DND-41 (cell line): Measurements from ENCODE around the gene PDGFB.

Experiments used
- ATAC-seq: fragments of 200-7000 bp; cut with Tn5 transposase; 3 replicates; pipeline ENCODE4 v1.9.1; 2021; ENCODE audit warnings: low read depth; ENCODE audit not compliant: insufficient read depth
- DNase-seq: peaks from one replicate; pipeline ENCODE4 v3.0.0-alpha.2; 2020
- H2AFZ ChIP-seq: 2 replicates; pipeline ENCODE4 v1.6.0; 2012; ENCODE audit warnings: low read depth, low read length
- H3K27ac ChIP-seq: 2 replicates; pipeline ENCODE4 v1.5.1; 2012; ENCODE audit warnings: low read length, inconsistent platforms
- H3K27me3 ChIP-seq: fragments of 200-600 bp; sonication (generic); 2 replicates; pipeline ENCODE4 v1.6.0; 2012; ENCODE audit warnings: low read length, mild to moderate bottlenecking, inconsistent platforms; ENCODE audit not compliant: insufficient read depth, poor library complexity
- H3K36me3 ChIP-seq: 2 replicates; pipeline ENCODE4 v1.5.1; 2012; ENCODE audit warnings: low read length, inconsistent platforms; ENCODE audit not compliant: insufficient read depth
- H3K4me1 ChIP-seq: 2 replicates; pipeline ENCODE4 v1.5.1; 2012; ENCODE audit warnings: mild to moderate bottlenecking, low read length; ENCODE audit not compliant: insufficient read depth
- H3K4me2 ChIP-seq: 2 replicates; pipeline ENCODE4 v1.6.0; 2012; ENCODE audit warnings: mild to moderate bottlenecking, moderate library complexity, low read length, inconsistent platforms; ENCODE audit not compliant: insufficient read depth
- H3K4me3 ChIP-seq, 2 experiments: fragments of 200-600 bp in 1 of 2; shearing (Covaris generic) in 1 of 2; 2 replicates each; pipeline ENCODE4 v1.5.1; 2012 to 2016; ENCODE audit warnings: inconsistent platforms in 2 of 2, low read length in 2 of 2, mild to moderate bottlenecking in 2 of 2, low read depth in 1 of 2, moderate library complexity in 1 of 2
- H3K79me2 ChIP-seq: 2 replicates; pipeline ENCODE4 v1.6.0; 2012; ENCODE audit warnings: low read length, inconsistent platforms; ENCODE audit not compliant: insufficient read depth
- H3K9ac ChIP-seq: 2 replicates; pipeline ENCODE4 v1.6.0; 2012; ENCODE audit warnings: low read depth, mild to moderate bottlenecking, inconsistent platforms, low read length, moderate library complexity
- H3K9me3 ChIP-seq: 2 replicates; pipeline ENCODE4 v1.5.1; 2012; ENCODE audit warnings: low read length, moderate library complexity, mild to moderate bottlenecking, inconsistent platforms; ENCODE audit not compliant: insufficient read depth, severe bottlenecking
- H4K20me1 ChIP-seq: 2 replicates; pipeline ENCODE4 v1.6.0; 2012; ENCODE audit warnings: low read length; ENCODE audit not compliant: insufficient read depth
- CTCF ChIP-seq: IDR thresholded peaks from 2 replicates; pipeline ENCODE4 v1.5.1; 2012; ENCODE audit warnings: borderline replicate concordance, low read length, moderate library complexity, mild to moderate bottlenecking; ENCODE audit not compliant: poor library complexity, severe bottlenecking; ENCODE audit errors: extremely low read depth
- EZH2 ChIP-seq: IDR thresholded peaks from 3 replicates; pipeline ENCODE4 v1.6.1; 2012; ENCODE audit warnings: borderline replicate concordance, low read depth, mild to moderate bottlenecking, moderate library complexity, low read length, inconsistent platforms; ENCODE audit not compliant: severe bottlenecking

The PDGFB gene

DNA sequence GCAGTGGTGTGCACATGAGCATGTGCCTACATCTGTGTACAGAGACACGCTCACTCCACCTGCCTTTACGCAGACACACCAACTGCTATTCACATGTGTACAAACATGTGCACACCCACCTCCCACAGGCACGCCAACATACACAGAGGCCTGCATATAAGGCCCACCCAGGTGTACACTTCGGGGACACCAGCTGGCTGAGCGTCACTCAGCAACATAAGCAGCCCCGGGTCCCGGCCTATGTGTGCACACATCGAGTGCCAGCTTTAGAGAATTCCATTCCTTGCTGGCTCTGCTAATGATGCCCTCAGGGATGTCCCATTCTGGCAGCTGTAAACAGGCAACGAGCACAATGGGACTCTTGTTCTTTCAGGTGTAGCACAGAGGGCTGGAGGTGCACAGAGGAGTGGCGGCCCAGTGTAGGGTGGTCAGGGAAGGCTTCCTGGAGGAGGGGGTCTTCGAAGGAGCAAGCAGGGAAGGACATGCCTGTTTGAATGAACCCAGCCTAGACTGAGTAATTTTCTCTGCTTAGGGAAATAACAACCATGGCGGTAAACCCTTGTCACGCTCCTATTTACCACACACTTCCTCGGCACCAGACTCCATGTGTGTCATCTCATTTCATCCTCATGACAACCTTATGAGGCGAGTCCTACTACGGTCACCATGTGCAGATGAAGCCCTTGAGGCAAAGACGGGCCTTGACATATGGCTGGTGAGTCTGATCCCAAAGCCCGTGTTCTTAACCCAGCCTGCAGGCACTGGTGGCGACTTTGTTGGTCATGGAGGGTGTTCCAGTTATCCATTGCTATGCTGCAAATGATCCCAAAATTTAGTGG, 39.6 kb upstream of the PDGFB start:
- DNase-seq: no peak
- no peaks in the 10 kb centered on the region for H3K79me2 ChIP-seq
- H3K4me1 ChIP-seq: no peaks in the 10 kb centered on the region
- no peak overlapping the region for H3K9ac ChIP-seq
- no peaks in the 10 kb centered on the region for H3K36me3 ChIP-seq
- H3K27ac ChIP-seq: no peak overlapping the region
- no peaks in the 10 kb centered on the region for H4K20me1 ChIP-seq
- peaks cover 3% of the 10 kb centered on the region for H3K27me3 ChIP-seq
- no peak overlapping the region for H3K4me3 ChIP-seq
- H3K9me3 ChIP-seq: no peaks in the 10 kb centered on the region
- TF ChIP-seq EZH2 (no peak), CTCF (no peak)
- no peak overlapping the region for H2AFZ ChIP-seq
- no peak for ATAC-seq
- no peak overlapping the region for H3K4me2 ChIP-seq

- Histone ChIP-seq H3K4me2 (no peak overlapping the region), H4K20me1 (no peaks in the 10 kb centered on the region), H3K79me2 (no peaks in the 10 kb centered on the region), H3K4me1 (no peaks in the 10 kb centered on the region), H3K36me3 (no peaks in the 10 kb centered on the region), H3K9me3 (no peaks in the 10 kb centered on the region), H3K4me3 (no peak overlapping the region), H3K27me3 (peaks cover 3% of the 10 kb centered on the region), H3K9ac (no peak overlapping the region), H3K27ac (no peak overlapping the region), H2AFZ (no peak overlapping the region)
- no peak for TF ChIP-seq EZH2
- TF ChIP-seq CTCF: no peak
- ATAC-seq (no peak), DNase-seq (no peak)
These were observed 38.8 kb upstream of the PDGFB start for GRCh38 chr22:39283322-39284141.

DNA sequence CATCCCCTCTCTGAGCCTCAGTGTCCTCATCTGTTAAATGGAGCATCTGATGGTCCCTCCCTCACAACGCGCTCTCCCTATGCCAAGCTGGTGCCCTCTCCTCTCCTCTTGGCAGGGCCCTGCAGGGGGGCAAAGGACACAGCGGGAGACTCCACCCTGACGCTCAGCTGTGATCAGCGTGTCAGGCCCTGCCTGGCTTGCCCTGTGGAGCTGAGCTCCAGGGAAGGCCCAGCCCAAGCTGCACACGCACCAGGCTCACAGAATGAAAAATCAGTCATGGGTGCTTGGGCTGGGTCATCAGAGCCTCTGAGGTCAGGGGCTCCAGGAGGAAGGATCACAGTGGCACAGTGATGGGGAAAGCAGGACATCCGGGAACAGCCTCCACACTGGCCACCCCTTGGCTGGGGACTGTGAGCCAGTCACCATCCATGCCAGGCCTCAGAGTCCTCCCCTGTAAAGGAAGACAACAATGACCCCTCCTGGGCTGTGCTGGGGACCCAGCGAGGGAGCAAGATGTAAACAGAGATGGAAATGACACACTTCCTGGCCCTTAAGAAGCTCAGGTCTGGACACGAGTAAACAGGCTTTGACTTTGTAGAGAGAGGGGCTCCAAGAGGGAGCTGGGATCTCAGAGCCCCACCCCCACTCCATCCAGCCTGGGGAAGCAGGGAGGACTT, 38.0 kb upstream of the PDGFB start:
- H3K27ac ChIP-seq: no peak overlapping the region
- no peak for ATAC-seq
- H3K9ac ChIP-seq: no peak overlapping the region
- H2AFZ ChIP-seq: no peak overlapping the region
- no peaks in the 10 kb centered on the region for H3K4me1 ChIP-seq
- H3K36me3 ChIP-seq: no peaks in the 10 kb centered on the region
- H3K4me3 ChIP-seq: no peak overlapping the region
- TF ChIP-seq EZH2 (no peak), CTCF (no peak)
- no peaks in the 10 kb centered on the region for H4K20me1 ChIP-seq
- DNase-seq: no peak
- no peaks in the 10 kb centered on the region for H3K9me3 ChIP-seq
- H3K27me3 ChIP-seq: peaks cover 3% of the 10 kb centered on the region
- no peaks in the 10 kb centered on the region for H3K79me2 ChIP-seq
- H3K4me2 ChIP-seq: no peak overlapping the region
